Activated CD4-positive, alpha-beta T cell treated with anti-CD3 and anti-CD28 coated beads, Interleukin-2, amount 10 ng/mL, durations not matched to agents 7 days and 5 days (primary cell): Measurements from ENCODE around the gene DIAPH2. TPM values are rescaled to one million over a fixed set of nuclear protein-coding genes. Genes with fewer than 3 reads are reported as not detected.

Experiments
- CTCF ChIA-PET: fragments of 350-600 bp; sonication (Branson Sonifier 250); formaldehyde crosslinking; loops from one replicate; lab custom pipeline; 2021; ENCODE audit warnings: antibody characterized with exemption; lab: Charles Lee
- POLR2A ChIA-PET: fragments of 350-600 bp; sonication (Branson Sonifier 250); formaldehyde crosslinking; loops from one replicate; lab custom pipeline; 2021; ENCODE audit warnings: antibody characterized with exemption; lab: Charles Lee
- DNase-seq: peaks from one replicate; pipeline ENCODE4 v3.0.0-alpha.2; 2020
- H3K27ac Mint-ChIP-seq: one replicate; pipeline ENCODE4 v1.8.0; 2021; ENCODE audit warnings: mild to moderate bottlenecking, moderate library complexity, mixed read lengths
- H3K27me3 Mint-ChIP-seq: one replicate; pipeline ENCODE4 v1.8.0; 2021; ENCODE audit warnings: mixed read lengths
- H3K36me3 Mint-ChIP-seq: one replicate; pipeline ENCODE4 v1.8.0; 2021; ENCODE audit warnings: low read depth, mixed read lengths
- H3K4me1 Mint-ChIP-seq: one replicate; pipeline ENCODE4 v1.8.0; 2021; ENCODE audit warnings: mixed read lengths
- H3K4me3 Mint-ChIP-seq: one replicate; pipeline ENCODE4 v1.8.0; 2021; ENCODE audit warnings: mild to moderate bottlenecking, moderate library complexity, mixed read lengths
- H3K9me3 Mint-ChIP-seq: one replicate; pipeline ENCODE4 v1.8.0; 2021; ENCODE audit warnings: mixed read lengths
- total RNA-seq, 2 experiments: library from RNA; stranded (reverse); gene quantifications; one replicate each; pipeline ENCODE4 v1.2.3, GENCODE V29; 2021

The DIAPH2 gene
- total RNA-seq, 2 experiments from 2014 or later, result 15.4 to 18.3 TPM

- ChIA-PET POLR2A (no interaction called here), CTCF (no interaction called here)
- no peaks in the 10 kb centered on the region for H3K27me3 Mint-ChIP-seq
- peaks cover 9% of the 10 kb centered on the region for H3K36me3 Mint-ChIP-seq
- H3K4me1 Mint-ChIP-seq, result no peaks in the 10 kb centered on the region
- H3K9me3 Mint-ChIP-seq, result no peaks in the 10 kb centered on the region
- H3K4me3 Mint-ChIP-seq, result no peak overlapping the region
- no peak overlapping the region for H3K27ac Mint-ChIP-seq
- no peak for DNase-seq
Observed at GRCh38 chrX:96924581-96924980, 239.9 kb downstream of the DIAPH2 start.

GRCh38 chrX:96929036-96929435, 244.4 kb downstream of the DIAPH2 start:
- DNase-seq, result no peak
- Mint-ChIP-seq H3K4me1 (no peaks in the 10 kb centered on the region), H3K36me3 (peaks cover 7% of the 10 kb centered on the region), H3K4me3 (no peak overlapping the region), H3K9me3 (no peaks in the 10 kb centered on the region), H3K27me3 (no peaks in the 10 kb centered on the region), H3K27ac (no peak overlapping the region)
- ChIA-PET CTCF (no interaction called here), POLR2A (no interaction called here)

GRCh38 chrX:96957718-96958117, 273.1 kb downstream of the DIAPH2 start:
- Mint-ChIP-seq H3K4me3 (no peak overlapping the region), H3K27me3 (no peaks in the 10 kb centered on the region), H3K9me3 (peaks cover 8% of the 10 kb centered on the region), H3K36me3 (peaks cover 32% of the 10 kb centered on the region), H3K4me1 (no peaks in the 10 kb centered on the region), H3K27ac (no peak overlapping the region)
- ChIA-PET POLR2A (no interaction called here), CTCF (interaction anchor here (1.0 kb wide), 1 partner anchor 11 kb away, joined by 3 read pairs; no protein-coding TSS in a partner anchor)
- no peak for DNase-seq

GRCh38 chrX:96971812-96972211, 287.2 kb downstream of the DIAPH2 start:
- Mint-ChIP-seq H3K4me1 (no peaks in the 10 kb centered on the region), H3K9me3 (no peaks in the 10 kb centered on the region), H3K36me3 (peaks cover 11% of the 10 kb centered on the region), H3K4me3 (no peak overlapping the region), H3K27me3 (no peaks in the 10 kb centered on the region), H3K27ac (no peak overlapping the region)
- CTCF ChIA-PET, result no interaction called here
- POLR2A ChIA-PET, result no interaction called here
- DNase-seq, result no peak

GRCh38 chrX:96978906-96979305, 294.3 kb downstream of the DIAPH2 start:
- DNase-seq, result no peak
- H3K27me3 Mint-ChIP-seq, result no peaks in the 10 kb centered on the region
- ChIA-PET CTCF (no interaction called here), POLR2A (no interaction called here)
- H3K4me1 Mint-ChIP-seq, result no peaks in the 10 kb centered on the region
- H3K4me3 Mint-ChIP-seq, result no peak overlapping the region
- no peak overlapping the region for H3K27ac Mint-ChIP-seq
- no peaks in the 10 kb centered on the region for H3K9me3 Mint-ChIP-seq
- no peaks in the 10 kb centered on the region for H3K36me3 Mint-ChIP-seq

GRCh38 chrX:96979766-96980165, 295.1 kb downstream of the DIAPH2 start:
- ChIA-PET POLR2A (no interaction called here), CTCF (no interaction called here)
- H3K27me3 Mint-ChIP-seq, result no peaks in the 10 kb centered on the region
- DNase-seq, result no peak
- no peaks in the 10 kb centered on the region for H3K4me1 Mint-ChIP-seq
- no peaks in the 10 kb centered on the region for H3K9me3 Mint-ChIP-seq
- no peak overlapping the region for H3K4me3 Mint-ChIP-seq
- H3K36me3 Mint-ChIP-seq, result no peaks in the 10 kb centered on the region
- no peak overlapping the region for H3K27ac Mint-ChIP-seq

- no peaks in the 10 kb centered on the region for H3K36me3 Mint-ChIP-seq
- H3K4me1 Mint-ChIP-seq, result no peaks in the 10 kb centered on the region
- H3K9me3 Mint-ChIP-seq, result no peaks in the 10 kb centered on the region
- no peak for DNase-seq
- CTCF ChIA-PET, result no interaction called here
- POLR2A ChIA-PET, result no interaction called here
- H3K27ac Mint-ChIP-seq, result no peak overlapping the region
- H3K27me3 Mint-ChIP-seq, result no peaks in the 10 kb centered on the region
- no peak overlapping the region for H3K4me3 Mint-ChIP-seq
Observed at GRCh38 chrX:96982161-96982560, 297.5 kb downstream of the DIAPH2 start.

GRCh38 chrX:96984538-96984937, 299.9 kb downstream of the DIAPH2 start:
- POLR2A ChIA-PET, result no interaction called here
- H3K36me3 Mint-ChIP-seq, result no peaks in the 10 kb centered on the region

GRCh38 chrX:96985046-96985445, 300.4 kb downstream of the DIAPH2 start:
- no peak overlapping the region for H3K4me3 Mint-ChIP-seq
- H3K27me3 Mint-ChIP-seq, result no peaks in the 10 kb centered on the region
- no peaks in the 10 kb centered on the region for H3K36me3 Mint-ChIP-seq
- ChIA-PET POLR2A (no interaction called here), CTCF (no interaction called here)
- H3K27ac Mint-ChIP-seq, result no peak overlapping the region
- H3K9me3 Mint-ChIP-seq, result no peaks in the 10 kb centered on the region
- no peaks in the 10 kb centered on the region for H3K4me1 Mint-ChIP-seq
- no peak for DNase-seq

More at GRCh38 chrX:96984538-96984937, 299.9 kb downstream of the DIAPH2 start:
- H3K27me3 Mint-ChIP-seq, result no peaks in the 10 kb centered on the region
- H3K4me3 Mint-ChIP-seq, result no peak overlapping the region
- no peaks in the 10 kb centered on the region for H3K4me1 Mint-ChIP-seq
- H3K9me3 Mint-ChIP-seq, result no peaks in the 10 kb centered on the region
- no peak for DNase-seq
- CTCF ChIA-PET, result no interaction called here
- no peak overlapping the region for H3K27ac Mint-ChIP-seq

GRCh38 chrX:96987228-96987627, 302.6 kb downstream of the DIAPH2 start:
- no peak overlapping the region for H3K4me3 Mint-ChIP-seq
- no peaks in the 10 kb centered on the region for H3K9me3 Mint-ChIP-seq
- no peak for DNase-seq
- ChIA-PET POLR2A (no interaction called here), CTCF (no interaction called here)
- no peak overlapping the region for H3K27ac Mint-ChIP-seq
- H3K27me3 Mint-ChIP-seq, result no peaks in the 10 kb centered on the region
- H3K36me3 Mint-ChIP-seq, result no peaks in the 10 kb centered on the region
- H3K4me1 Mint-ChIP-seq, result no peaks in the 10 kb centered on the region

- ChIA-PET CTCF (no interaction called here), POLR2A (no interaction called here)
- Mint-ChIP-seq H3K4me3 (no peak overlapping the region), H3K27ac (no peak overlapping the region), H3K36me3 (no peaks in the 10 kb centered on the region), H3K27me3 (no peaks in the 10 kb centered on the region), H3K9me3 (peaks cover 3% of the 10 kb centered on the region), H3K4me1 (no peaks in the 10 kb centered on the region)
- no peak for DNase-seq
Observed at GRCh38 chrX:96989830-96990571, 305.4 kb downstream of the DIAPH2 start.

- POLR2A ChIA-PET, result no interaction called here
- Mint-ChIP-seq H3K4me3 (no peak overlapping the region), H3K4me1 (no peaks in the 10 kb centered on the region), H3K9me3 (peaks cover 3% of the 10 kb centered on the region), H3K36me3 (no peaks in the 10 kb centered on the region), H3K27me3 (no peaks in the 10 kb centered on the region), H3K27ac (no peak overlapping the region)
- CTCF ChIA-PET, result no interaction called here
- no peak for DNase-seq
Observed at GRCh38 chrX:96994093-96994492, 309.5 kb downstream of the DIAPH2 start.

GRCh38 chrX:96997196-96997595, 312.6 kb downstream of the DIAPH2 start:
- POLR2A ChIA-PET, result no interaction called here
- Mint-ChIP-seq H3K4me3 (no peak overlapping the region), H3K27ac (no peak overlapping the region), H3K36me3 (no peaks in the 10 kb centered on the region), H3K4me1 (no peaks in the 10 kb centered on the region), H3K27me3 (no peaks in the 10 kb centered on the region), H3K9me3 (peaks cover 3% of the 10 kb centered on the region)
- CTCF ChIA-PET, result no interaction called here
- DNase-seq, result no peak
